Glutamatergic neuron (in vitro differentiated cells): ENCODE results near the gene FOXO1. TPM values are rescaled to one million over a fixed set of nuclear protein-coding genes. Genes with fewer than 3 reads are reported as not detected.

Experiments
- DNase-seq: peaks from one replicate; pipeline ENCODE4 v3.0.0; 2022
- H3K27ac Mint-ChIP-seq: one replicate; pipeline ENCODE4 v1.8.0; 2020; ENCODE audit warnings: mild to moderate bottlenecking, mixed read lengths, inconsistent platforms; ENCODE audit not compliant: unreplicated experiment
- H3K27me3 Mint-ChIP-seq: one replicate; pipeline ENCODE4 v1.8.0; 2020; ENCODE audit warnings: mild to moderate bottlenecking, moderate library complexity, mixed read lengths, inconsistent platforms; ENCODE audit not compliant: unreplicated experiment
- H3K36me3 Mint-ChIP-seq: one replicate; pipeline ENCODE4 v1.8.0; 2020; ENCODE audit warnings: mild to moderate bottlenecking, mixed read lengths, inconsistent platforms; ENCODE audit not compliant: unreplicated experiment
- H3K4me1 Mint-ChIP-seq: one replicate; pipeline ENCODE4 v1.8.0; 2020; ENCODE audit warnings: mild to moderate bottlenecking, low read depth, mixed read lengths, inconsistent platforms; ENCODE audit not compliant: unreplicated experiment
- H3K4me3 Mint-ChIP-seq: one replicate; pipeline ENCODE4 v1.8.0; 2020; ENCODE audit warnings: mild to moderate bottlenecking, mixed read lengths, inconsistent platforms; ENCODE audit not compliant: unreplicated experiment
- H3K9me3 Mint-ChIP-seq: one replicate; pipeline ENCODE4 v1.8.0; 2020; ENCODE audit warnings: mild to moderate bottlenecking, moderate library complexity, mixed read lengths, inconsistent platforms; ENCODE audit not compliant: unreplicated experiment
- total RNA-seq: library from RNA; stranded (reverse); fragmentation: NEBNext Ultra II Directional; extraction: Animal tissue kit (Norgen Biotek cat#: 25700); gene quantifications from one replicate; pipeline ENCODE4 v1.2.1, GENCODE V29; 2021; ENCODE audit not compliant: unreplicated experiment
- TF ChIP-seq, protein P1 (sequence below): fragments of 200-600 bp; sonication (generic); IDR thresholded peaks from one replicate; pipeline ENCODE4 v1.5.0; 2021; ENCODE audit not compliant: partially characterized antibody, unreplicated experiment

FOXO1 gene
- total RNA-seq, 1 donor from 2014 or later: 1.4 TPM

DNA sequence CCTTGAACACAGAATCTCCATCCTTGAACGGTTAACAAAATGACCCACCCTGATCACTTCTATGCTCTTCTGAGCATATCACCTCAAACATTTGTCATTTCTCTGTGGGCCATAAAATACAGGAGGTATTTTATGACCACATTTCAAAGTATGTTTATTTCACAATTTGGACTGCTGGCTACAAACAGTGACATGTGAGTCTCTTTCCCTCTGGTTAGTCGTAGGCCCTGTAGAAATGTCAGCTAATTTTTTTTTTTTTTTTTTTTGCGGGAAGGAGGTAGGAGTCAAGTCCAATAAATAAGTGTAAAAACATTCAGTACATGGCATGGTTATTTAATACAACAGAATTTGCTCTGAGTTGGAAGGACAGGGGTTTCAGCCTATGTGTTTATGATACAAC, 70.7 kb downstream of the FOXO1 start:
- Mint-ChIP-seq H3K9me3 (peaks cover 2% of the 10 kb centered on the region), H3K36me3 (no peaks in the 10 kb centered on the region), H3K4me3 (no peak overlapping the region), H3K27ac (no peak overlapping the region), H3K4me1 (peaks cover 8% of the 10 kb centered on the region), H3K27me3 (peaks cover 1% of the 10 kb centered on the region)
- no peak for DNase-seq
- TF ChIP-seq, protein P1, sequence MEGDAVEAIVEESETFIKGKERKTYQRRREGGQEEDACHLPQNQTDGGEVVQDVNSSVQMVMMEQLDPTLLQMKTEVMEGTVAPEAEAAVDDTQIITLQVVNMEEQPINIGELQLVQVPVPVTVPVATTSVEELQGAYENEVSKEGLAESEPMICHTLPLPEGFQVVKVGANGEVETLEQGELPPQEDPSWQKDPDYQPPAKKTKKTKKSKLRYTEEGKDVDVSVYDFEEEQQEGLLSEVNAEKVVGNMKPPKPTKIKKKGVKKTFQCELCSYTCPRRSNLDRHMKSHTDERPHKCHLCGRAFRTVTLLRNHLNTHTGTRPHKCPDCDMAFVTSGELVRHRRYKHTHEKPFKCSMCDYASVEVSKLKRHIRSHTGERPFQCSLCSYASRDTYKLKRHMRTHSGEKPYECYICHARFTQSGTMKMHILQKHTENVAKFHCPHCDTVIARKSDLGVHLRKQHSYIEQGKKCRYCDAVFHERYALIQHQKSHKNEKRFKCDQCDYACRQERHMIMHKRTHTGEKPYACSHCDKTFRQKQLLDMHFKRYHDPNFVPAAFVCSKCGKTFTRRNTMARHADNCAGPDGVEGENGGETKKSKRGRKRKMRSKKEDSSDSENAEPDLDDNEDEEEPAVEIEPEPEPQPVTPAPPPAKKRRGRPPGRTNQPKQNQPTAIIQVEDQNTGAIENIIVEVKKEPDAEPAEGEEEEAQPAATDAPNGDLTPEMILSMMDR: no peak

- Mint-ChIP-seq H3K27me3 (peaks cover 1% of the 10 kb centered on the region), H3K4me3 (no peak overlapping the region), H3K36me3 (no peaks in the 10 kb centered on the region), H3K9me3 (peaks cover 2% of the 10 kb centered on the region), H3K27ac (no peak overlapping the region), H3K4me1 (peaks cover 18% of the 10 kb centered on the region)
- TF ChIP-seq, protein P1: no peak
- no peak for DNase-seq
Measured at GRCh38 chr13:40592035-40592434, 74.4 kb downstream of the FOXO1 start.

- H3K27ac Mint-ChIP-seq: no peak overlapping the region
- peaks cover 1% of the 10 kb centered on the region for H3K27me3 Mint-ChIP-seq
- H3K4me1 Mint-ChIP-seq: peaks cover 17% of the 10 kb centered on the region
- no peaks in the 10 kb centered on the region for H3K36me3 Mint-ChIP-seq
- H3K9me3 Mint-ChIP-seq: peaks cover 2% of the 10 kb centered on the region
- DNase-seq: no peak
- no peak overlapping the region for H3K4me3 Mint-ChIP-seq
- TF ChIP-seq, protein P1: no peak
Measured at GRCh38 chr13:40591091-40591490, 75.3 kb downstream of the FOXO1 start.

DNA sequence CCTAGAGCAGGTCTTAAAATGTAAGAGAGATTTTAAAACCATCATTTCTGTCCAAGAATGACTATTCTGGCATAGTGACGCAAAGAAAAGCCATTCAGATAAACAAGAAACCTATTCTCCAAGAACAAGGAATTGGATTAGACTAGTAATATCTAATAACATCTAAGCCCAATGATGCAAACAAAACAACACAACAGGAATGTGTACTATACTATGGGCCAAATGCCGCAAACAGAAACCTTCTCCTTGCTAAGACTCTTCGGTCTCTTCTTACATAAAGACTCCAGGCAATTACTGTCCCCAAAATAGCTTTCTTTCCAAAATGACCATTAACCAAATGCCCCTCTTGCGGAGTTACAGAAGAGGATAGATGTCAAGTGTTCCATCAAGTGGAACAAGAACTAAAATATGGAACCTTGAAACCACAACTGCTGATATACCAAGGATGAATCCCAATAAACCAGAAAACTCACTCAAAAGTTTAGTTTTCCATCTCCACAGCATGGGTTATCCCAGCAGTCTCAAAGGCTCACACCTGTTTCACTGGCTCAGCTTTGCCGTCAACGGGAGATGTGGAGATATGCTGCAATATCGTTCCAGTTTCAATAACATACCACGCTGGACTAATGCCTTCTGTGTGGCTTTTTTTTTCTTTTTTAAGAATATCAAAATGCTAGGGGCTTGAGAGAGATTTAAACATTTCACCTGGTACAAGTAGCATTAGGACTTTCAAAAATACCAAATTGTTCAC, 76.2 kb downstream of the FOXO1 start:
- no peaks in the 10 kb centered on the region for H3K36me3 Mint-ChIP-seq
- no peak overlapping the region for H3K27ac Mint-ChIP-seq
- peaks cover 1% of the 10 kb centered on the region for H3K27me3 Mint-ChIP-seq
- TF ChIP-seq, protein P1: no peak
- DNase-seq: no peak
- peaks cover 2% of the 10 kb centered on the region for H3K9me3 Mint-ChIP-seq
- H3K4me3 Mint-ChIP-seq: no peak overlapping the region
- peaks cover 17% of the 10 kb centered on the region for H3K4me1 Mint-ChIP-seq

DNA sequence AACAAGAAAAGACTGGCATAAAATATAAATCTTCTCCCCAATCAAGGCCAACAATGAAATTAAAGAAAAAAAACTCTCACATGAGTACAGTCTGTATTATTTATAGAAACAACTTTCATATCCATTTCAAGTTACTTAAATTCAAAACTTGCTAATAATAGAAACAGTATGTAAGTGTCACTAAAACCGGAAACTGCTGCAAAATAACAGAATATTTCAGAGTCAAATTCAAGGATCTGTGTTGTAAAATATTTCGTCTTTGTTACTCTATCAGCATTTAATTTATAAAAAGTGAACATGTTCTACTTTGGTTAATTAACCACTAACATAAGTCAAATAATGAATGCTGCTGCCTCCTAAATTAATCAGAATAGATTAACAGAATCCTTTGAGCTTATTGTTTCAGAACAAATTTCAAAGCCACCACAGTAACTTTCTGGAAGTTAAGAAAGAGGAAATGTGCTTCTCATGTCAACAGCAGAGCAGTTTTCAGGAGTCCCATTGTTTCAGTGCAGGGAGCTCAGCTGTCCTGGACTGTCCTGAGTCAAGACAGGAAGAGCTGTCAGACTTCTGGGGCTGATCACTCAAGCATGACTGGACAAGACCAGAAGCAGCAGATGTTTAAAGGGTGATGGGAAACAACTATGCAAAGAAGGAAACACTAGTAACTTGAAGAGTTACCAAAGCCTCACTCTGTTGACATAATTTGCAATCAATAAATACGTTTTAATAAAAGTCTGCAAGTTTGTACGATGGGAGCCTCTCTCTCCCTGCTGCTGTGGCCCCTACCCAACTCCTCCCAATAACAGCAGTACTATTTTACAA, 76.9 kb downstream of the FOXO1 start:
- Mint-ChIP-seq H3K9me3 (peaks cover 2% of the 10 kb centered on the region), H3K36me3 (no peaks in the 10 kb centered on the region), H3K4me3 (peak overlapping the region; percentile 37), H3K27me3 (peaks cover 1% of the 10 kb centered on the region), H3K4me1 (peaks cover 17% of the 10 kb centered on the region), H3K27ac (peak overlapping the region; percentile 75)
- TF ChIP-seq, protein P1: no peak
- no peak for DNase-seq
